ENCODE data around the gene TEX264.

DNA sequence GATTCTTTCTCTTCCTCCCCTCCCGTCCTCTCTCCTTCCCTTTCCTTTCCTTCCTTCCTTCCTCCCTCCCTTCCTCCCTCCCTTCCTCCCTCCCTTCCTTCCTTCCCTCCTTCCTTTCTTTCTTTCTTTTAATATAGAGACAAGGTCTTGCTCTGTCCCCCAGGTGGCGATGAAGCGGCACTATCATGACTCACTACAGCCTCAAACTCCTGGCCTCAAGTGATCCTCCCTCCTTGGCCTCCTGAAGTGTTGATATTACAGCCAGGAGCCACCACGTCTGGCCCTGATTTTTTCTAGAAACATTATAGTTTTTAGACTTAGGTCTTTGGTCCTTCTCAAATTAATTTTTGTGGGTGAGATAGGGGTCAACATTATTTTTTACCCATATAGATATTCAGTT, 51.3 kb downstream of the TEX264 start:
- TF ChIP-seq, protein P1, sequence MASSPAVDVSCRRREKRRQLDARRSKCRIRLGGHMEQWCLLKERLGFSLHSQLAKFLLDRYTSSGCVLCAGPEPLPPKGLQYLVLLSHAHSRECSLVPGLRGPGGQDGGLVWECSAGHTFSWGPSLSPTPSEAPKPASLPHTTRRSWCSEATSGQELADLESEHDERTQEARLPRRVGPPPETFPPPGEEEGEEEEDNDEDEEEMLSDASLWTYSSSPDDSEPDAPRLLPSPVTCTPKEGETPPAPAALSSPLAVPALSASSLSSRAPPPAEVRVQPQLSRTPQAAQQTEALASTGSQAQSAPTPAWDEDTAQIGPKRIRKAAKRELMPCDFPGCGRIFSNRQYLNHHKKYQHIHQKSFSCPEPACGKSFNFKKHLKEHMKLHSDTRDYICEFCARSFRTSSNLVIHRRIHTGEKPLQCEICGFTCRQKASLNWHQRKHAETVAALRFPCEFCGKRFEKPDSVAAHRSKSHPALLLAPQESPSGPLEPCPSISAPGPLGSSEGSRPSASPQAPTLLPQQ (tag by site-specific recombination; IDR thresholded peaks at IDR 0.05): no peak
- TF ChIP-seq ZNF341 (tag by site-specific recombination; IDR thresholded peaks at IDR 0.05; ENCODE audit: low read depth): no peak
